Glomerular endothelial cell (primary cell): ENCODE measurements around the gene CASP3. TPM values are rescaled to one million over a fixed set of nuclear protein-coding genes. Genes with fewer than 3 reads are reported as not detected.
"Not testable (repeated sequence)": the region's sequence is repeated elsewhere in the genome, so short reads cannot be mapped to it uniquely, and the experiment has no call there.

Source experiments
- DNase-seq: peaks from one replicate; pipeline ENCODE4 v3.0.0-alpha.2; 2011; ENCODE audit warnings: low read depth, low spot score; ENCODE audit errors: extremely low read depth
- total RNA-seq: library from RNA; depleted of rRNA; stranded (reverse); fragments of >200 nt; gene quantifications from 2 replicates; pipeline ENCODE4 v1.2.3, GENCODE V29; 2015

Gene CASP3
- total RNA-seq, 1 donor from 2014 or later, result 36.4 TPM

DNA sequence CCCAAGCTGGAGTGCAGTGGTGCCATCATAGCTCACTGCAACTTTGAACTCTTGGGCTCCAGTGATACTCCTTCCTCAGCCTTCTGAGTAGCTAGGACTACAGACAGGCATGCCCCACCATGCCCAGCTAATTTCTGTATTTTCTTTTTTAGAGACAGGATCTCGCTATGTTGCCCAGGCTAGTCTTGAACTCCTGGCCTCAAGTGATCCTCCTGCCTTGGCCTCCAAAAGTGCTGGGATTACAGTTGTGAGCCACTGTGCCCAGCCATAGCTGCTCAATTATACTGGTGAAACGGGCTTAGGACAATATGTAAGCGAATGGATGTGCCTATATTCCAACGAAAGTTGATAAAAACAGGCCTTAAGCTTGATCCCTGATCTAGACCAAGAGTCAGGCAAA lies 13.1 kb downstream of the CASP3 start:
- no peak for DNase-seq

DNA sequence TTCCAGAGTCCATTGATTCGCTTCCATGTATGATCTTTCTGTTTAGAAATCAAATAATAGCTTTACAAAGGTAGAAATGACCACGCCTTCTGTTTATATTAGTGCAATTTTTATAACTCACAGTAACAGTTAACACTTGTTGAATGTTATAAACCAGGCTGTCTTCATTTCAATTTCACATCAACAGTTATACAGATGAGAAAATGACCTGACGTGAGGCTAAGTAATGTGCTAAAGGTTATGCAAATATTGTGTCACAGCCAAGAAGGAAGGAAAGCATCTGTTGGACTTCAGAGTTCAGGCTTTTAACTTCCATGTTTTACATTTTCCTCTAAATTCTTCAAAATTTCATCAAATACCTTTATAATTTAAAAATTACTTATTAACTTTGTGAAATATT lies 13.9 kb downstream of the CASP3 start:
- DNase-seq, result no peak

DNA sequence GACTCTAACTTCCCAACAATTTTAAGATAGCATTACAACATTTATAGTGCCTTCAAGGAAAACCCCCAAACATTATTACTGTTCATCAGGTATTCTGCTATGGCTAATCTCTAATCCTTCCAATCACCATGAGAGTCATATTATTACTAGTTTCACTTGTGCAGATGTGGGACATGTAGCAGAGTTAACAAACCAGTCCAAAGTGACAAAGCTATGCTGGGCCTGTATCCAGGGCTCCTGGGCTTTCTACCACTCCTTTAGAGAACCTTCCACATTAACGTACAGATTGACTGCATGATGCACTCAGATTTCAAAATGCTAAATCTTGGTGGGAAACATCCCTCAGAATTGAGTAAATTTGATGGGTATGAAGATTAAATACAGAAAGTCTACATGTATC lies 16.4 kb downstream of the CASP3 start:
- DNase-seq, result no peak

DNA sequence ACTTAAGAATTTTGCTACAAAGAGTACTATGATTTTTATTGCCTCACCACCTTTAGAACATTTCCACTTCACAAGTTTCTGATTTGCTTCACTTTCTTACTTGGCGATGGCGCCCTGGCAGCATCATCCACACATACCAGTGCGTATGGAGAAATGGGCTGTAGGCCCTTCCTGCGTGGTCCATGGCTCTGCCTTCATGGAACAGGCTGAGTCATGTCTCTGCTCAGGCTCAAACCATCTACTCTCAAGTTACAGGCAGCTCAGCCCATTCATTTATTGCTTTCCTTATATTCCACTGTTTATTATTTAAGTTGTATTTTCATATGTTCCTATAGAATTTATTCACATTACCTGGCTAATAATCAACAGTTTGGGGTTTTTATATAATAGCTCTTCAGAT lies 21.1 kb downstream of the CASP3 start:
- no peak for DNase-seq

DNA sequence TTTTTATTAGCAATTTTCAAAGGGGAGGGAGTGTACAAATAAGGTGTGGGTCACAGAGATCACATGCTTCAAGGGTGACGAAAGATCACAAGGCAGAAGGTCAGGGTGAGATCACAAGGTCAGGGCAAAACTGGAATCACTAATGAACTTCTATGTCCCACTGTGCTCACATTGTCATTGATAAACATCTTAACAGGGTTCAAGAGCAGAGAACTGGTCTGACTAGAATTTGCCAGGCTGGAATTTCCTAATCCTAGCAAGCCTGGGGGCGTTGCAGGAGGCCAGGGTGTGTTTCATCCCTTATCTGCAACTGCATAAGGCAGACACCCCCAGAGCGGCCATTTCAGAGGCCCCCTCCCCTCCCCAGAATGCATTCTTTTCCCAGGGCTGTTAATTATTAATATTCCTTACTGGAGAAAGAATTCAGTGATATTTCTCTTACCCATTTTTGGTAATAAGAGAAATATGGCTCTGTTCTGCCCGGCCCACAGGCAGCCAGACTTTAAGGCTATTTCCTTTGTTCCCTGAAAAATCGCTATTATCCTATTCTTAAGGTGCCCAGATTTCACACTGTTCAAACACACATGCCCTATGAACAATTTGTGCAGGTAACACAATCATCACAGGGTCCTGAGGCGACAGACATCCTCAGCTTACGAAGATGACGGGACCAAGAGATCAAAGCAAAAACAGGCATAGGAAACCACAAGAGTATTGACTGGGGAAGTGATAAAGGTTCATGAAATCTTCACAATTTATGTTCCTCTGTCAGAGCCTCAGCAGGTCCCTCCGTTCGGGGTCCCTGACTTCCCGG lies 23.3 kb downstream of the CASP3 start:
- not testable (repeated sequence) for DNase-seq

DNA sequence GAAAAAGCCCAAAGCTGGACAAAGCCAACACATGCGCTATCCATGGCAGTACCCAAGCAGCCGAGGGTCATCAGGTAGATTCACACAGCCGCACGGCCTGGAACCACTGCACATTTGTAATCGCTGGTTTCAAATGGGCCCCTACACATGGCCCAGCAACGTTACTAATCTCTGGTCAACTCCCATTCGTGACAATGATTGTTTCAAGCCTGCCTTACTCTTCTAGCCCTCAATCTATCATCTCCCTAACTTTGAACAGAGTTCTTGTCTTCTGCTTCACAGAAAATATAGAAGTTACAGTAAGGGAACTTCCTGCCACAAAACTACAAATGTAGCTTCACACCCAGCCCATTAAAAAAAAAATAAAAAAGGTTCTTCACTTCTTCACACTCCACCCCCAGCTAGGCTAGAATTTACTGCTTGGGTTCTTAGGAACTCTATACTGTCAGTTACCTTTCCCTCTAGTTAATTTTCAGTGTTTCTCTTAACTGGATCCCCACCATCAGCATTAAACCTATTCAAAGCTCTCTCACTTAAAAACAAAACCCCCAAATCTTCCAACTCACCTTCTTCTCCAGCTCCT lies 24.2 kb downstream of the CASP3 start:
- DNase-seq, result no peak

DNA sequence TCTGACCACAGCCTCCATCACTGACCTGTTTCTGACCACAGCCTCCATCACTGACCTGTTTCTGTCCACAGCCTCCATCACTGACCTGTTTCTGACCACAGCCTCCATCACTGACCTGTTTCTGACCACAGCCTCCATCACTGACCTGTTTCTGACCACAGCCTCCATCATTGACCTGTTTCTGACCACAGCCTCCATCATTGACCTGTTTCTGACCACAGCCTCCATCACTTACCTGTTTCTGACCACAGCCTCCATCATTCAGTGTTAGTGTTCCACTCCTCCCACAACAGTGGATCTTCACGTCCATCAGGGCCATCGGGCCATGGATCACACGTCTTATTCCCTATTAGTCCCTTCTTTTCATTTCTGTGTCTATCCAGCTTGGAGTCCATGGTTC lies 24.7 kb downstream of the CASP3 start:
- not testable (repeated sequence) for DNase-seq

DNA sequence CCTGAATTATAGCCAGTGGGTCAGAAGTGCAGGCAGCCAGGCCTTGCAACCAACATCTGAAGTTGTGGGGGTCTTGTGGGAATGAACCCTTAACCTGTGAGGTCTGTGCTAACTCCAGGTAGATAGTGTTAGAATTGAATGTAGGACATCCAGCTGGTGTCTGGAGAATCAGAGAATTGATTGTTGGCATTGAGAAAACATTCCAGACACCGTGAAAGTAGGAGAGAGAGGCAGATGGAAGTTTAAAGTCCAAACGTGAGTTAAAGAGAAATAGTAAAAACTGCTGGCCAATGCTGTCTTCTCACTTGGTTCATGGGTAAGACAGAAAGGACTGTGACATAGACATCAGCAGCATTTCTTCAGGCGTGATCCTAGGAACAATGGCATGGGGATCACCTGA lies 27.7 kb downstream of the CASP3 start:
- DNase-seq, result no peak

DNA sequence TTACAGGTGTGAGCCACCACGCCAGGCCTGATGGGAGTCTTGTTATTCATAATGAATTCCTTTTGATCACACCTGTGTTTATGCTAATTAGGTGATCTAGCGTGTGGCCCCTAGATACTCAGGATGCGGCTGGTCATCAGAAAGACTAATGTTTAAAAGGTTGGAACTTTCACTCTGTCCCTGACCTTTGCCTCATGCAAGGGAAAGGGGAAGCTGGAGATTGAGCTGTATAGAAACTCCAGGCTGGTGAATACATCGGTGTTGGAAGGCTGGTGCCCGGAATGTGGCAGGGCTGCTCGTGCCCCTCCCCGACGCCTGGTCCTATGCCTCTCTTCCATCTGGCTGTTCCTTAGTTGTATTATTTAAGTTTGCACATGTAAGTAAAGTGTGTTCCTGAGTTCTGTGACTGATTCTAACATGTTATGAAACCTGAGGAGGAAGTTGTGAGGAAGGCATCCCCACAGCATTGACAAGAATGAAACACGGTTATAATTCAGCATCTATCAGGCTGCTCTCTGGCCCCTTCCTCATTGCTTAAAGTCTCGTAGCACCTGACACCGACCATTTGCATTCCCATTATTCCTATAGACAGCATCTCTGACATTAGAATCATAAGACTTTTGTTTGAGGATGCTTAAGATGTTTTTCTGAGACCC lies 28.9 kb downstream of the CASP3 start:
- no peak for DNase-seq

DNA sequence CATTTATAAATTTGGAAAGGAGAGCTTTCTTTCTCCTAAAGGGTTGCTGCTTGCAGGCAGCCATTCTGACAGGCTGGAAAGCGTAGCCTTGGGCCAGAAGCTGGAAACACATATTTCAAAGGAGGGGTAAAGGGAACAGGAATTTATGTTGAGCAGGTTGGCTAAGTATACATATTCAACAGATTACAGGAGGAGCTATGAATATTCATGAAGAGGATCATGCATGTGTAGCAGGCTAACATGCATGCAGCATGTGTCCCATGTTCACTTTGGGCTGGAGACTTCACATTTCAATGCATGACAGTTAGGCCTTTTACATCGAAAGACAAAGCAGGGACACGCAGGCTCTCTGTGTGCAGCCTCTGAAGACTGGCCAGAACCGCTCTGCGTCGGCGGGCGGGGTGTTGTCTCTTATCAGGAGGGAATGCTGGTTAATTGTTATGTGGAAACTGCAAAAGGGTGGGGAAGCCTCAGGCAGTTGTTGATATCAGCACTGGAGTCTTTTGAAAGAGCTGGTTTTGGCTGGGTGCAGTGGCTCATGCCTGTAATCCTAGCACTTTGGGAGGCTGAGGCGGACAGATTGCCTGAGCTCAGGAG lies 31.5 kb downstream of the CASP3 start:
- no peak for DNase-seq

DNA sequence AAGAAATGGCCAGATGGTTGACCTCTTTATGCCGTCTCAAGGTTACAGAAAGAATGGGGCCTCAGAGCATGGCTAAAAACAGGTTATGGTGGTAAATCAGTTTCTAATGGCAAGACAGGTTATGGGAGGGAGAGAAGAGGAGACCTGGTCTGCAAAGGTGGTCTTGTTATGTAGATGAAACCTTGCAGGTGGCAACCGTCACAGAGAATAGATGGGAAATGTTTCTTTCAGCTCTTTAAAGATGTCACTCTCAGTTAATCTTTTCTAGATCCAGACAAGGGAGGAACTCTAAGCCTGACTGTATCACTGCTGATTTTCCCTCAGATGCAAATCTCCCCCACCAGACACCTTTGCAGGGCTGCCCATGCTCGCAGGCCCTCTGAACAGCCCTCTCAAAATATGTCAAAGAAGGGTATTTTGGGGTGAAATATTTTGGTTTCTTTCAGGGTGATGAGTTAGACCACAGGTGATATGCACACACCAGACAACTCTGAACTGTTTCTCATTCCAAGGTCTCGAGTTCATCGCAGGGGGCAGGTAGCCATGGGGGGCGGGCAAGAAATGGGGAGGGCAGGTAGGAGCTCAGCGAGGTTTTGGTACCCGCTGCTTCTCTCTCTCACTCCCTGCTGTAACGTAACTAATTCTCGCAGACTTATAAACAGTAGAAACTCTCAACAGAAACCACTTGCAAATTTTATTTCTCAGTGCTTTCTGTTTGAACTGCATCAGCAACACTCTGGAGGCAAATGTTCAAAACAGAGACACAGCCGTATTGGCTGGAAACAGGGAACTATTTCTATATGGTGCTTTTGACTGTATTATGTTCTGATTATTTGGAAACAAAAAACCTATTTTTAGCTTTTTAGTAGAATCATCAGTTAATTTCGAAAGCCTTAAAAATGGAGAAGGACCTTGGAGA lies 32.4 kb downstream of the CASP3 start:
- DNase-seq, result no peak

DNA sequence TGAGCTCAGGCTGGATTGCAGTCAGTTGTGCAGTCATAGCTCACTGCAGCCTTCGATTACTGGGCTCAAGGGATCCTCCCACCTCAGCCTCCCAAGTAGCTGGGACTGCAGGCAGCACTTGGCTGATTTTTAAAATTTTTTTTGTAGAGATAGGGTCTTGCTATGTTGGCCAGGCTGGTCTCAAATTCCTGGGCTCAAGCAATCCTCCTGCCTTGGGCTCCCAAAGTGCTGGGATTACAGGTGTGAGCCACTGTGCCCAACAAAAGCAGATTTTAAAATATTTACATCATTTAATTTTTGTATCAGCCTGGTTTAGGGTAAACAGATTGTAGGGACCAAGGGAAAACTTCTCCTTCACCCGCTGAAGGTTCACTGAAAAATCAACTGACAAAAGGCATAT lies 33.1 kb downstream of the CASP3 start:
- DNase-seq, result not testable (repeated sequence)

DNA sequence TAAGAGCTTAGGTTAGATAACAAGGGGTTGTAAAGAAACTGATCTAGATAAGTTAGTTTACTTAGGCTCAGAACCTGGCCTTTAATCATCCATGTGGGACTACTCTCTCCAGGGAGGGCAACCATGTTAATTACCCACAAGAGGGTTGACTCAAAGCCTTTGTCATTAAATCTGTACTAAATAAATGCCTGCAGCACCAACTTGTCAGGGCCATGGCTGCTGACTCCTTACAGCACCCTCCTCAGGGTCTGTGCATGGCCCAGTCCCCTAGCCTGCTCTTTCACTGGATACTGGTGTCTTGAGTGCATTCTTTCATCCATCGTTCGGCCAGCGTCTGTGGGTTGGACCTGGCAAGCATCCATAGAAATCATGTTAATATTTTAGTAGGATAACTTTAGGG lies 34.7 kb downstream of the CASP3 start:
- DNase-seq, result no peak

DNA sequence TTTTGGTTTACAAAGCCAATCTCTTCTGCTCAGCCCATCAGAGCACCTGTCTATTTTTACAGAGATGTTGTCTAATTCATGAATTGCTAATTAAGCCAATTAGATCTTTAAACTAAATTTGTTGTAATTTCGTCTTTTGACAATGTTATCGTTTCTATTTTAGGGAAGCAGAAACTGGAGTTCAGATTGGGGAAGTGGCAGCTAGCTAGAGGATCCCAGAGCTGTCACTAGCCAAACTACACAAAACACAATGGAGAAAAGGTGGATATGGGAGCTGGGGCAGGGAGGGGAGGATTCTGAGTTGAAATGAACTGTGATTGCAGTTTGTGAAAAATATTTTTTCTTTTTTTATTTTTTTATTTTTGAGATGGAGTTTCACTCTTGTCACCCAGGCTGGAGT lies 35.8 kb downstream of the CASP3 start:
- DNase-seq, result no peak

DNA sequence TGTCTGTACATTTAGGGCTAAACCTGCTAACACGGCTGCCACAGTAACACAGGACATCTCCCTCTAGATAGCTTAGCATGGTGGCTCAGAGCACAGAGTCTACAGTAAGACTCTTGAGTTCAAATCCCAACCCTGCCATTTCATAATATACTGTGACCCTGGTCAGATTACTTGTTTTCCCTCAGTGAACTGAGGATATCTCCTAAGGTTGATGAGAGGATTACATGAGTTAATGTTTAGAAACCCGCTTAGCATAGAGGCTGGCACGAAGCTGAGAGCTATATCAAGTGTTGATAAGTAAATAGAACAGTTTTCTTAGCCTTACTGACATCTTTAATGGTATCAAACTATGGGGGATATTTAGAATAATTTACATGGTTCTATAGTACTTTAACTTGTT lies 37.2 kb downstream of the CASP3 start:
- DNase-seq, result no peak

DNA sequence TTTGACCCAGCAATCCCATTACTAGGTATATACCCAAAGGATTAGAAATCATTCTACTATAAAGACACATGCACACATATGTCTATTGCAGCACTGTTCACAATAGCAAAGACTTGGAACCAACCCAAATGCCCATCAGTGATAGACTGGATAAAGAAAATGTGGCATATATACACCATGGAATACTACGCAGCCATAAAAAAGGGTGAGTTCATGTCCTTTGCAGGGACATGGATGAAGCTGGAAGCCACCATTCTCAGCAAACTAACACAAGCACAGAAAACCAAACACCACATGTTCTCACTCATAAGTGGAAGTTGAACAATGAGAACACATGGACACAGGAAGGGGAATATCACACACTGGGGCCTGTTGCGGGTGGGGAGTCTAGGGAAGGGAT lies 41.8 kb downstream of the CASP3 start:
- DNase-seq, result not testable (repeated sequence)

DNA sequence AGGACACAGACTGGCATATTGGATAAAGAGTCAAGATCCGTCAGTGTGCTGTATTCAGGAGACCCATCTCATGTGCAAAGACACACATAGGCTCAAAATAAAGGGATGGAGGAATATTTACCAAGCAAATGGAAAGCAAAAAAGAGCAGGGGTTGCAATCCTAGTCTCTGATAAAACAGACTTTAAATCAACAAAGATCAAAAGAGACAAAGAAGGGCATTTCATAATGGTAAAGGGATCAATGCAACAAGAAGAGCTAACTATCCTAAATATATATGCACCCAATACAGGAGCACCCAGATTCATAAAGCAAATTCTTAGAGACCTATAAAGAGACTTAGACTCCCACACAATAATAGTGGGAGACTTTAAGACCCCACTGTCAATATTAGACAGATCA lies 46.4 kb downstream of the CASP3 start:
- DNase-seq, result not testable (repeated sequence)

DNA sequence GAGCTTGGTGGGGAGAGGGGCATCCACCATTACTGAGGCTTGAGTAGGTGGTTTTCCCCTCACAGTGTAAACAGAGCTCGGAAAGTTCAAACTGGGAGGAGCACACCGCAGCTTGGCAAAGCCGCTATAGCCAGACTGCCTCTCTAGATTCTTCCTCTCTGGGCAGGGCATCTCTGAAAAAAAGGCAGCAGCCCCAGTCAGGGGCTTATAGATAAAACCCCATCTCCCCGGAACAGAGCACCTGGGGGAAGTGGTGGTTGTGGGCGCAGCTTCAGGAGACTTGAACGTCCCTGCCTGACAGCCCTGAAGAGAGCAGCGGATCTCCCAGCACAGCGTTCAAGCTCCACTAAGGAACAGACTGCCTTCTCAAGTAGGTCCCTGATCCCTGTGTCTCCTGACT lies 48.3 kb downstream of the CASP3 start:
- not testable (repeated sequence) for DNase-seq

DNA sequence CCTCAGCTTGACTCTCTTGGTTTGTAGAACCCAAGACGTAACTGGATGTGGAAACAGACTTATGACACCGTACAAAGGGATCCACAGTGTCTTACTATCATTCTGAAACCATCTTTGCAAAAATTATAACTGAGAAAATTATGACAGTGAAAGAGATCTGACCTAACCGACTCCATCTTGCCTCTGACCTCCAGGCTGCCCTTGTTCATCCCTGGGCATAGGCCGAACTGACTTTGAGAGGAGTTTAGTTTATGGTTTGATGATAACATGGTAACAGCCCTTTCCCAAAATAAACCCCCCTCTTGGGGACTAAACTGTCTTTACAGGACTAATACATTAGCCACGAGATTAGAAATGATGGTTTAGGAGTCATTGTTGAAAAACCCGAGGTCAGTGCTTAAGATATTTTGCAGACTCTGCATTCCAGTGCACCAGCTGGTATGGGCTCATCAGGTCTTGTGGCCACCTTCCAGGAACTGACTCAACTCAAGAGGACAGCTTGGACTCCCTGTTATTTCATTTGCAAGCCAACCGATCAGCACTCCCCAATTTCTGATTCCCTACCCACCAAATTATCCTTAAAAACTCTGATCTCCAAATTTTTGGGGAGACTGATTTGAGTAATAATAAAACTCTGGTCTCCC lies 49.6 kb downstream of the CASP3 start:
- no peak for DNase-seq
